Psoas muscle (tissue), 8 donors: ENCODE measurements around the gene VPS35L. TPM values are rescaled to one million over a fixed set of nuclear protein-coding genes. Genes with fewer than 3 reads are reported as not detected.
A peak's percentile ranks its signal among the peaks of the same experiment; 100 is the strongest.

ENCODE experiments used
- ATAC-seq, 4 donors: fragments of 200-7000 bp; cut with Tn5 transposase; one replicate each; pipeline ENCODE4 v1.9.1; 2020; ENCODE audit warnings: moderate library complexity in 3 of 4, mild to moderate bottlenecking in 2 of 4
- DNase-seq, 2 donors: peaks; one replicate each; pipeline ENCODE4 v3.0.0-alpha.2; 2020
- H3K27ac ChIP-seq: fragments of 200-600 bp; one replicate; pipeline ENCODE4 v1.8.0; 2022
- H3K27me3 ChIP-seq, 3 donors: fragments of 200-600 bp in 1 of 3; one replicate each; pipeline versions ENCODE4 v1.6.1 to v1.8.0; 2013 to 2022; ENCODE audit warnings: low read length in 2 of 3, mild to moderate bottlenecking in 2 of 3, moderate library complexity in 1 of 3; ENCODE audit not compliant: insufficient read depth in 3 of 3
- H3K36me3 ChIP-seq, 2 donors: fragments of 200-600 bp in 1 of 2; one replicate each; pipeline versions ENCODE4 v1.6.1 to v1.8.0; 2013 to 2022; ENCODE audit warnings: low read depth in 1 of 2, mild to moderate bottlenecking in 1 of 2, moderate library complexity in 1 of 2; ENCODE audit not compliant: insufficient read depth in 1 of 2
- H3K4me1 ChIP-seq: fragments of 200-600 bp; one replicate; pipeline ENCODE4 v1.8.0; 2022
- H3K4me3 ChIP-seq: fragments of 200-600 bp; one replicate; pipeline ENCODE4 v1.8.0; 2022; ENCODE audit warnings: mild to moderate bottlenecking
- H3K9me3 ChIP-seq: fragments of 200-600 bp; one replicate; pipeline ENCODE4 v1.8.0; 2022
- CTCF ChIP-seq: fragments of 200-600 bp; IDR thresholded peaks from one replicate; pipeline ENCODE4 v1.8.0; 2022; ENCODE audit warnings: antibody characterized with exemption
- WGBS, 3 donors: extraction: QIAGEN DNeasy Blood & Tissue Kit; methylation state at CpG; one replicate each; pipeline versions ENCODE4 v1.1.6 to v1.1.7; 2013; 5-methylcytosine and 5-hydroxymethylcytosine counted together
- intact Hi-C, 2 donors: fragments of 100-400 bp; cut with DNase I; formaldehyde crosslinking; loops; one replicate each; pipeline versions ENCODE4 v1.11.0 to v1.14.2; 2022
- polyA plus RNA-seq, 3 donors: library from polyadenylated mRNA; stranded (reverse); fragments of 200-250 nt; gene quantifications; one replicate each; pipeline ENCODE4 v1.2.3, GENCODE V29; 2013
- total RNA-seq, 4 donors: library from RNA; stranded (reverse); fragmentation: NEBNext Ultra II Directional in 2 of 4; extraction: Animal tissue kit (Norgen Biotek cat#: 25700) in 2 of 4; gene quantifications; one replicate each; pipeline versions ENCODE4 v1.2.1 to v1.2.4, GENCODE V29; 2021 to 2023
- donor health status: healthy with polysubstance abuse.
- donor health status: DM: no; HTN: no; CAD: no; lungs with moderate emphysema.
- donor health status: Bipolar disorder and iron deficiency.
- donor health status: healthy.
- donor health status: DM: yes; HTN: yes; CAD: no.
- donor health status: DM: no; HTN: no; CAD: no.
- donor health status: DM: no; HTN: no; CAD: no.
- donor health status: DM: yes; HTN: yes; CAD: no.

VPS35L gene
- total and polyA plus RNA-seq, 7 donors: 12.6 to 34.6 (median 27.8) TPM

- H3K36me3 ChIP-seq: peaks cover 0 to 45% of the 10 kb centered on the region in 2 donors
- H3K4me1 ChIP-seq: peaks cover 43% of the 10 kb centered on the region
- TF ChIP-seq CTCF: no peak
- no peaks in the 10 kb centered on the region for H3K9me3 ChIP-seq
- intact Hi-C loops: no loop called here
- ATAC-seq: no peak
- H3K27ac ChIP-seq: no peak overlapping the region
- H3K27me3 ChIP-seq: no peaks in the 10 kb centered on the region
- no peak for DNase-seq
- no peak overlapping the region for H3K4me3 ChIP-seq
- WGBS, 3 donors: 93 to 95% (median 95%) methylated on average over 8 of the region's 8 CpGs
These were observed 144.0 kb downstream of the VPS35L start for GRCh38 chr16:19699472-19699871.

GRCh38 chr16:19700319-19700781 lies 144.8 kb downstream of the VPS35L start:
- Histone ChIP-seq H3K36me3 (peaks cover 0 to 54% of the 10 kb centered on the region in 2 donors), H3K4me1 (peaks cover 48% of the 10 kb centered on the region)
- ATAC-seq: no peak

GRCh38 chr16:19701091-19701490 lies 145.6 kb downstream of the VPS35L start:
- Histone ChIP-seq H3K36me3 (peaks cover 0 to 61% of the 10 kb centered on the region in 2 donors), H3K27ac (peak overlapping the region; percentile 55), H3K27me3 (no peaks in the 10 kb centered on the region), H3K9me3 (no peaks in the 10 kb centered on the region), H3K4me3 (no peak overlapping the region), H3K4me1 (peaks cover 42% of the 10 kb centered on the region)
- 44 to 73% (median 50%) methylated on average over 3 of the region's 3 CpGs for WGBS, 3 donors
- intact Hi-C loops: loop anchor here in 1 of 2 donors (5.0 kb wide), 1 partner anchor 44 kb away; no protein-coding TSS in a partner anchor
- DNase-seq (no peak), ATAC-seq (no peak)
- no peak for TF ChIP-seq CTCF

More at GRCh38 chr16:19700319-19700781, 144.8 kb downstream of the VPS35L start:
- no peak for TF ChIP-seq CTCF
- DNase-seq: no peak
- Histone ChIP-seq H3K9me3 (no peaks in the 10 kb centered on the region), H3K27me3 (no peaks in the 10 kb centered on the region), H3K27ac (peak overlapping the region; percentile 55), H3K4me3 (no peak overlapping the region)
- 56 to 69% (median 67%) methylated on average over 6 of the region's 6 CpGs for WGBS, 3 donors
- intact Hi-C loops: loop anchor here in 1 of 2 donors (5.0 kb wide), 1 partner anchor 43 kb away; no protein-coding TSS in a partner anchor

GRCh38 chr16:19703172-19703889 lies 147.8 kb downstream of the VPS35L start:
- intact Hi-C loops: loop anchor here in 1 of 2 donors (5.0 kb wide), 1 partner anchor 46 kb away; no protein-coding TSS in a partner anchor
- Histone ChIP-seq H3K4me3 (no peak overlapping the region), H3K27ac (no peak overlapping the region), H3K9me3 (no peaks in the 10 kb centered on the region), H3K36me3 (peaks cover 0 to 76% of the 10 kb centered on the region in 2 donors), H3K4me1 (peaks cover 21% of the 10 kb centered on the region), H3K27me3 (no peaks in the 10 kb centered on the region)
- 77 to 88% (median 85%) methylated on average over 6 of the region's 6 CpGs for WGBS, 3 donors
- ATAC-seq (no peak), DNase-seq (no peak)
- TF ChIP-seq CTCF: no peak
